HG02943 (cell line): ENCODE data around the gene SUN1.

Experiments used
- ATAC-seq: cut with Tn5 transposase; IDR thresholded peaks from one replicate; pipeline ENCODE4 v1.9.1; 2021; ENCODE audit warnings: mild to moderate bottlenecking, low read depth, moderate library complexity; ENCODE audit not compliant: unreplicated experiment

Gene SUN1

GRCh38 chr7:886626-887487 lies 54.6 kb downstream of the SUN1 start:
- no peak for ATAC-seq

GRCh38 chr7:887488-887820 lies 55.2 kb downstream of the SUN1 start:
- no peak for ATAC-seq

DNA sequence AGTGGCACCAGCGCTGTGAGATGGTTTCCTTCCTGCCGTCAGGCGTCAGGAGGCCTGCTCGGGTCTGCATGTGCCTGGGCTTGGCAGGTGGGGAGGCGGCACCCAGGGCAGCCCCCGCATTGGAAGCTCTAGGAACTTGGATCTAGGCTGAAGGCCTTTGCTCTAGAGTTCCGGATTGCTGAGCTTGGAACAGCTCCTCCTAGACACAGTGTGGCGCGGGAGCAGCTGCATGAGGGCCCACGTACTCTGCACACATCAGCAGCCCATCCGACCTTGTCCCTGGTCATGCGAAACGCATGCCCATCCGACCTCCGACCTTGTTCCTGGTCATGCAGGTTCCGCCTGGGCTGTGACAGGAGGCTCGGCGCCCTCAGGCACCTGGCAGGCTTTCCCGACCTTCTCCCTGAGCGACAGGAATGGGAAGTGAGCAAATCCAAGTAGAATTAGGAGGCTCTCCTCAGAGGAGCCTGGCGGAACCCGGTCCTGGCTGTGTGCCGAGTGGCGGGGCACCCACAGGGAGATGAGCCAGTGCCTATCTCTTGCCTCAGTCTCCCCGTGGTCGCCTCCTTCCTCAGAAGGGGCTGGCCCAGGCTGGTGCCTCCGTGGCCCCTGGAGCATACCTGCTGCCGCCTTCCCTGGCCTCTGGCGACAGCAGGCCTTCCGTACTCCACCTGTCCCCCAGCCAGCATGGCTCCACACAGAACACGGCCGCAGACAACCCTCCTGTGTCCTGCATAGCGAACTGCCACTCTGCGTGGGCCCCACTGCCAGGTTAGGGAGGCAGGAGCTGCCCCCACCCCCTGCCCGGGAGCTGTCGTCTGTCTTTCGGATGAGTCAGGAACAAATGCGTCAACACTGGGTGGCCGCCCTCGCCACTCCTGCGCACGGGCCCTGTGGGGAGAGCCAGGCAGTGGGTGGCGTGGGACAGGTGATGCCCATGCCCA lies 56.1 kb downstream of the SUN1 start:
- no peak for ATAC-seq

DNA sequence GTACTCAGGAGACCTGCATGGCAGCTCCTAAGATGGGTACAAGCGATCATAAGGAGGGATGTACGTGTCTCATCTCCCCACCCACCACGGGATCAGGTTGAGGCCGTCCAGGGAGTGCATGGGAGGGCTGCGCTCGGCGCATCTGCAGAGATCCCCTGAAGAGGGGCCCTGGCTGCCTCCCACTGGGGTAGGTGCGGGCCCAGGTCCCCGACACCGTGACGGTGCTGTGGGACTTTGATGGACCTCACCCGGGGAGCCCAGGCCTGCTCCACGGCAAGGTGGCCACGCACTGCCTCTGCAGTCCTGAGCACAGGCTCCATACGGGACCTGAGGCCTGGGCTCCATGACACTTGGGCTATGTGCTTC lies 56.7 kb downstream of the SUN1 start:
- no peak for ATAC-seq

- ATAC-seq, result no peak
These were observed 57.1 kb downstream of the SUN1 start for GRCh38 chr7:889391-889790.

DNA sequence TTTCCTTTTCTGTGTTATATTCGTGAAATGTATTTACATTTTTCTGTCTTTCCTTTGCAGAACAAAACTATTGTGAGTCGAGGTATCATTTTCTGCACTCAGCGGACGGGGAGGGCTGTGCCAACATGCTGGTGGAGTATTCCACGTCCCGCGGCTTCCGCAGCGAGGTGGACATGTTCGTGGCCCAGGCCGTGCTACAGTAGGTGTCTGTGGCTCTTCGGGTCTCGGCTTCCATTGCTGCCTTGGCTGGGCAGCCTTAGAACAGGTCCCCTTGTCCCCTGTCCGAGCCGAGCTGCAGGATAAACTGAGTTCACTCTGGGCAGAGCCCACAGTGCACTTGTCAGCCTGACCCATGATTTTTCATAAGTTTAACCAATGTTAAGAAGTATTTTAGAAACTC lies 58.6 kb downstream of the SUN1 start:
- ATAC-seq, result no peak

GRCh38 chr7:891291-891690 lies 59.0 kb downstream of the SUN1 start:
- no peak for ATAC-seq

GRCh38 chr7:891805-892204 lies 59.5 kb downstream of the SUN1 start:
- no peak for ATAC-seq

GRCh38 chr7:892648-893593 lies 60.6 kb downstream of the SUN1 start:
- no peak for ATAC-seq

DNA sequence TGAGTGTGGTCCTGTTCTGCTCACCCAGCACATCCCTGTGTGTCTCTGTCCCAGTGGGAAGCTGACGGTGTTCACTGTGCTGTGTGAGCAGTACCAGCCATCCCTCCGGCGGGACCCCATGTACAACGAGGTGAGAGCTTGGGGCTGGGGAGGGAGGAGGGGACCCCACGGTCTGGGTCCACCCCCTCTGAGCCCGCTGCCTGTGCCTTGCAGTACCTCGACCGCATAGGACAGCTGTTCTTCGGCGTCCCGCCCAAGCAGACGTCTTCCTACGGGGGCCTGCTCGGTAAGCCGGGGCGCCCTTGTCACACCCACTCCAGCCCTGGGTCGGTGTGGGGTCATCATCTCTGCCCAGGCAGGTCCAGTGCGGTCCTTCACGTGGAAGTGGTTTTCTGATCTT lies 61.4 kb downstream of the SUN1 start:
- ATAC-seq, result no peak

DNA sequence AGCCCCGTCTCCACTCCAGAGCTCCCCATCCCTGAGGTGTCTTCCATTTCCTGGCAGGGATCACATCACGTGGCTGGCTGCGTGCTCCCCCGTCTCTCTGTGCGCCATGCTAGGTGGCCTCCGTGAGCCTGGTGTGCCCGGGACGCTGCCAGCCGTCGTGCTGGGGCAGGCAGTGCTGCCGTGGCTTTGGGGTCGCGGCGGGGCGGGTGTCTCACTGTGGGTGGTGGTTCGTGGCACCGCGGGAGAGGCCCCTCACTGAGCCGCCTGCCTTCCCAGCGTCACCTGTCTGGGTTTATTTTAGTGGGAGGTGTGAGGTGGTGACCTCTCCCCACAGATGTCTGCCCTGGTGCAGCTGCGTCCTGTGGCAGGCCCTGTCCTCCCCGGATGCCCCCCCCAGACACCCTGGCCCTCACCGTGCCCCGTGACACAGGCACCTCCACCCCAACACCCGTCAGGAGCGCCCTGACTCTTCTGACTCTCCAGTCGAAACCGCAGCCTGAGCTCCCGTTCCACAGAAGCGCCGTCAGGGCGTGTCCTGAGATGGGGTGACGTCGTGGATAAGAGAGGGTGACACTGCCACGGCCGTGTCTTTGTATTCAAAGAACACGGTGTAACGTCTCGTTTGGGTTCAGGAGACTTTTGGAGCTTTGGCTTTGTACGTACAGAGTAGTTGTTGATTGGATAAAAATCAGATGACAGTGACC lies 62.0 kb downstream of the SUN1 start:
- ATAC-seq, result no peak

DNA sequence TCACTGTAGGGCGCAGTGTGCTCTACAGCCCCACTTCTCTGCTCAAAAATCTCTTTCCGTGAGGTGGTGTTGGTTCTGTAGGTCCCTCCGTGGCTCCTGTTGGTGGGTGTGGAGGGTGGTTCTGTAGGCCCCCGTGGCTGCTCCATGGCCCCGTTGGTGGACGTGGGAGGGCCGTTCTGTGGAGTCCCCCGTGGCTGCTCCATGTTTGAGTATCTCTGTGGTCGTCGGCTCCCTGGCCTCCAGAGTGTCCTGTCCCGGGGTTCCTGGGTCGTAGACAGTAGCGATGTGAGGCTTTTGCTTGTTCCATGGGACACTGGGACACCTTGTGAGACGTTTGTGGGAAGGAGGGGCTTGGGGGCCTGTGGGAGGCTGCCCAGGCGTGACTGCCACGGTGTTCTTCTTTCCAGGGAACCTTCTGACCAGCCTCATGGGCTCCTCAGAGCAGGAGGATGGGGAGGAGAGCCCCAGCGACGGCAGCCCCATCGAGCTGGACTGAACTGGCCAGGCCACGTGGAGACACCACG lies 62.7 kb downstream of the SUN1 start:
- ATAC-seq, result no peak

- no peak for ATAC-seq
These were observed 63.3 kb downstream of the SUN1 start for GRCh38 chr7:895451-896052.

DNA sequence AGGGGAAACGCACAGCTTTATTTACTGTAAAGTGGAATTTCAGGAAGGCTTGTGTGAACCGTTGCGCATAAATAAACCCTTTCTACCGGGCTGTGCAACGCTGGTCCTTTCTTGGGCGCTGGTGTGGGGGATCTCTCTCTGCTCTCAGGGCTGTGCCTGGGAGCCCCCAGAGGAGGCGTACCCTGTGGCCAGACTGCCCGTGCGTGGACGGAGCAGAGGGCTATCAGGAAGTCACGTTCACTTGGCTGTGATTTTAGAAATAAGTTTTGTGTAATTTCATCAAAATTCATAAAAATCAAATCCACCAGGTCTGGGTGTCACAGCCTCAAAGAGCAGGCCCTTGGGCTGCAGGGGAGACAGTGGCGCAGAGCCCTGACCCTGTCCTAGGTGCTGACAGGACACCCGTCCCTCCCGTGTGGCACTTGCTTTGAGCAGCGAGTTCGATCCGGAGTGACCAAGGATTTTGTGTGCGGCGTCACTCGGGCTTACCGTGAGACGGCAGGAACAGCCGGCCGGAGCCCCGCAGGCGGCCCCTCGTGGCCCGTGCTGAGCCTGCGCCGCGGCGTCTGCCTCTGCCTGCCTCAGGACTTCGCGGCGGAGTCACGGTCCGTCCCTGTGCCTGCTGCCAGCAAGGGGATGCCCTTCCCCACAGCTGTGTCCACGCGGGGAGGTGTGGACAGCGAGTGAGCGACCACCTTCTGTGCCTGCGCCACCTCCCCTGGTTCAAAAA lies 64.2 kb downstream of the SUN1 start:
- no peak for ATAC-seq

DNA sequence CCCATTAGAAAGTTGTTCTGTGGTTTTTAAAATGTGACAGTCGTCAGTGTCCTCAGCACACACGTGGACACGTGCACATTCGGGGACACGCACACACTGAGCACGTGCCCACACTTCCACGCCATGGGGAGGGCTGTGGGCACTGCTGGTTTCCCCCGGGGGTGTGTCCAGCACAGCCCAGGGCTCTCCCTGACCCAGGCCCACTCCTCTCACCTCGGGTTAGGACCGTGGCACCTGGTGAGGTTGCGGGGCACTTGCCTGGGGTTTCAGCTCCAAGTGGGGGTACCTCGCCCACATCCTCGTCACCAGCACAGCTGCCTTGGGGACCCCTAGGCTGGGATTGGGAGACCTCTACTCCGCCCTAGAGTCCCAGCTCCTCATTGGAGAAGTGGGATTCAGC lies 64.8 kb downstream of the SUN1 start:
- no peak for ATAC-seq

DNA sequence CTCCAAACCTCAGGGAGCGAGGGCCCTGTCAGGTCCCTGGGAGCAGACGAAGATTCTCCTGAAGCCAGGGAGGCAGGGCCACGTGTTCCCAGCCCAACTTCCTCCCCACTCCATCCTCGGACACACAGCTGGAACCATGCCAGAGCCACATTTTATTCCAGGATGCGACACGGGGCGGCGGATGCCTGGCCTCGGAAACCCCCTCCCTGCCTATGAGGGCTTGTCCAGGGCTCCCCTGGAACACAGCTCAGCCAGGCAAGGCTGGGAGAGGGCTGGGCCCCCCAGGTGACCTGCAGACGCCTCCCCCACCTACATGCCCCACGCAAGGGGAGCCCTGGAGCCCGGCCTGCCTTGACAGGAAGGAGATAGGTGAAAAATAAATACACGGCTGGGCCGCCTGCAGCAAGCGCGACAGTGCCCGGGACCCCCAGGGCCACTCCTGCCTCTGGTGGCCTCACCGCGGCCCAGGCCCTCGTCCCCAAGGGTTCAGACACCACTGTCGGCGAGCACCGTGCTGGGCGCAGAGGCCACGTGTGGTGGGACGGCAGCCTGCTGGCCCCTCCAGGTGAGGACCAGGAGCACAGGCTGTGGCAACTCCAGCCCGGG lies 65.6 kb downstream of the SUN1 start:
- ATAC-seq, result no peak

- ATAC-seq, result no peak
These were observed 66.2 kb downstream of the SUN1 start for GRCh38 chr7:898460-898854.
